Suprapubic skin (tissue), 3 donors: ENCODE measurements around the gene TMEM170A.

ENCODE experiments used
- EP300 ChIP-seq: sonication (generic); formaldehyde crosslinking; IDR thresholded peaks from one replicate; pipeline ENCODE4 v1.6.1; 2017; ENCODE audit warnings: antibody characterized with exemption
- POLR2A ChIP-seq, 2 donors: fragments of 450-650 bp; IDR thresholded peaks; one replicate each; pipeline ENCODE4 v1.6.1; 2017; ENCODE audit warnings: antibody characterized with exemption in 2 of 2, mild to moderate bottlenecking in 2 of 2, moderate library complexity in 2 of 2
- TF ChIP-seq, protein P1 (sequence below), 2 donors: fragments of 200-600 bp in 1 of 2; fragments of 450-650 bp in 1 of 2; sonication (generic) in 1 of 2; IDR thresholded peaks; one replicate each; pipeline ENCODE4 v1.5.1; 2016 to 2019; ENCODE audit warnings: antibody characterized with exemption in 2 of 2, mild to moderate bottlenecking in 1 of 2, moderate library complexity in 1 of 2

GRCh38 chr16:75402821-75403475 is 61.5 kb downstream of the TMEM170A start:
- TF ChIP-seq, protein P1, sequence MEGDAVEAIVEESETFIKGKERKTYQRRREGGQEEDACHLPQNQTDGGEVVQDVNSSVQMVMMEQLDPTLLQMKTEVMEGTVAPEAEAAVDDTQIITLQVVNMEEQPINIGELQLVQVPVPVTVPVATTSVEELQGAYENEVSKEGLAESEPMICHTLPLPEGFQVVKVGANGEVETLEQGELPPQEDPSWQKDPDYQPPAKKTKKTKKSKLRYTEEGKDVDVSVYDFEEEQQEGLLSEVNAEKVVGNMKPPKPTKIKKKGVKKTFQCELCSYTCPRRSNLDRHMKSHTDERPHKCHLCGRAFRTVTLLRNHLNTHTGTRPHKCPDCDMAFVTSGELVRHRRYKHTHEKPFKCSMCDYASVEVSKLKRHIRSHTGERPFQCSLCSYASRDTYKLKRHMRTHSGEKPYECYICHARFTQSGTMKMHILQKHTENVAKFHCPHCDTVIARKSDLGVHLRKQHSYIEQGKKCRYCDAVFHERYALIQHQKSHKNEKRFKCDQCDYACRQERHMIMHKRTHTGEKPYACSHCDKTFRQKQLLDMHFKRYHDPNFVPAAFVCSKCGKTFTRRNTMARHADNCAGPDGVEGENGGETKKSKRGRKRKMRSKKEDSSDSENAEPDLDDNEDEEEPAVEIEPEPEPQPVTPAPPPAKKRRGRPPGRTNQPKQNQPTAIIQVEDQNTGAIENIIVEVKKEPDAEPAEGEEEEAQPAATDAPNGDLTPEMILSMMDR (IDR thresholded peaks at IDR 0.05), result peak; percentile 53 to 55
- TF ChIP-seq EP300, result no peak
- TF ChIP-seq POLR2A (IDR thresholded peaks at IDR 0.05), result no peak
